Mucosa of stomach (tissue), 1 donor: Measurements from ENCODE around the gene HERPUD1.

Experiments
- H3K27me3 ChIP-seq: one replicate; pipeline ENCODE4 v1.7.0; 2013; ENCODE audit warnings: mild to moderate bottlenecking, low read length; ENCODE audit not compliant: control insufficient read depth, insufficient read depth
- H3K36me3 ChIP-seq: one replicate; pipeline ENCODE4 v1.7.0; 2013; ENCODE audit warnings: low read length; ENCODE audit not compliant: control insufficient read depth, insufficient read depth
- H3K4me1 ChIP-seq: one replicate; pipeline ENCODE4 v1.7.0; 2013; ENCODE audit warnings: mild to moderate bottlenecking, low read length; ENCODE audit not compliant: control insufficient read depth, insufficient read depth
- H3K4me3 ChIP-seq: one replicate; pipeline ENCODE4 v1.7.0; 2013; ENCODE audit warnings: low read length
- H3K9ac ChIP-seq: one replicate; pipeline ENCODE4 v1.7.0; 2013; ENCODE audit warnings: mild to moderate bottlenecking, low read length, moderate library complexity
- H3K9me3 ChIP-seq: one replicate; pipeline ENCODE4 v1.7.0; 2013; ENCODE audit warnings: mild to moderate bottlenecking, low read length, moderate library complexity; ENCODE audit not compliant: control insufficient read depth
- donor health status: Pancreatic carcinoma.

HERPUD1 gene

DNA sequence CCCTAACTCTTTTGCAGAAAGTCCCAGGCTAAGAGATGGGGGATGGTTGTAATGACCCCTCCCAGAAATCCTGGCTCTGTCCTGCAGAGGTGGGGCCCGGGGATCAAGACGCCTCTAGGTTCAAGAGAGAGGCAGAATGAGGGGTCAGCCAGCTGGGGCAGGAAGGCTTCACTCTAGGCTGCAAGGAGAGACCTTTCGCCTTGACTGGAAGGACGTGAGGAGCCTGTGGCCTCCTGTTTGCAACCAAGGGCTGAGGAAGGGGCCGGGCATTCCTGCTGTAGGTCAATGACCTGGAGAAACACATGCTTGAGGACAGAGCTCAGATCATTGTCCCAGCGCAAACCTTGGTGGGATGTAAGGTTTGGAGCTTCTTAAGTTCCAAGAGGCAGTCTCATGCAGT, 21.1 kb downstream of the HERPUD1 start:
- H3K4me1 ChIP-seq: no peaks in the 10 kb centered on the region

DNA sequence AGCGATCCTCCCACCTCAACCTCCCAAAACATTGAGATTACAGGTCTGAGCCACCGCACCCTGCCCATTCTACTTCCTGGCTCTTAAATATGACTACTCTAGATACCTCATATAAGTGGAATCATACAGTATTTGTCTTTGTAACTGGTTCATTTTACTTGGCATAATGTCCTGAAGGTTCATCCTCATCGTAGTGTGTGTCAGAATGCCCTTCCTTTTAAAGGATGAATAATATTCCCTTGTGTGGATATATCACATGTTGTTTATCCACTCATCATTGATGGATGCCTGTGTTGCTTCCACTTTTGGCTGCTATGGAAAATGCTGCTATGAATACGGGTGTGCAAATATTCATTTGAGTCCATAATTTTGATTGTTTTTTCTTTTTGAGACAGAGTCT, 24.1 kb downstream of the HERPUD1 start:
- Histone ChIP-seq H3K36me3 (no peaks in the 10 kb centered on the region), H3K4me3 (no peak overlapping the region), H3K4me1 (no peaks in the 10 kb centered on the region), H3K9me3 (no peaks in the 10 kb centered on the region), H3K27me3 (no peaks in the 10 kb centered on the region), H3K9ac (no peak overlapping the region)

More for the DNA sequence above, 21.1 kb downstream of the HERPUD1 start:
- Histone ChIP-seq H3K4me3 (no peak overlapping the region), H3K9me3 (no peaks in the 10 kb centered on the region), H3K9ac (no peak overlapping the region), H3K36me3 (no peaks in the 10 kb centered on the region), H3K27me3 (no peaks in the 10 kb centered on the region)

DNA sequence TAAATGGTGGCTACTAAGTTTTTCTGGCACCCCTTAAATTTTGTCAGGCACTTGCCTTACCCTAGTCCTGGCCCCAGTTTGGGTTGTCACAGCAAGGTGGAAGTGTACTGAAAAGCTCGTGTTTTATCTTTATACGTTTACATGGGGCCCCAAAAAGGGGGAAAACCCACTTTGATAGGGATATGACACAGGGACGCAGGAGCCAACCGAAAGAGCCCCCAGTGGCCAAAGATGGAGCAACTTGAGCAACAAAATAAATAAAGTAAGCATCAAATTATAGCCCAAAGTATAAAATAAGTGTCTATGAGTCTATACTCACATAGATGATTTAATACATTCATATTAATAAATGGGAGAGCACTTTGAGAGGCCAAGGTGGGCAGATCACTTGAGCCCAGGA, 24.8 kb downstream of the HERPUD1 start:
- H3K4me1 ChIP-seq: no peaks in the 10 kb centered on the region
- H3K9me3 ChIP-seq: no peaks in the 10 kb centered on the region
- no peak overlapping the region for H3K4me3 ChIP-seq
- H3K27me3 ChIP-seq: no peaks in the 10 kb centered on the region
- no peaks in the 10 kb centered on the region for H3K36me3 ChIP-seq
- no peak overlapping the region for H3K9ac ChIP-seq

DNA sequence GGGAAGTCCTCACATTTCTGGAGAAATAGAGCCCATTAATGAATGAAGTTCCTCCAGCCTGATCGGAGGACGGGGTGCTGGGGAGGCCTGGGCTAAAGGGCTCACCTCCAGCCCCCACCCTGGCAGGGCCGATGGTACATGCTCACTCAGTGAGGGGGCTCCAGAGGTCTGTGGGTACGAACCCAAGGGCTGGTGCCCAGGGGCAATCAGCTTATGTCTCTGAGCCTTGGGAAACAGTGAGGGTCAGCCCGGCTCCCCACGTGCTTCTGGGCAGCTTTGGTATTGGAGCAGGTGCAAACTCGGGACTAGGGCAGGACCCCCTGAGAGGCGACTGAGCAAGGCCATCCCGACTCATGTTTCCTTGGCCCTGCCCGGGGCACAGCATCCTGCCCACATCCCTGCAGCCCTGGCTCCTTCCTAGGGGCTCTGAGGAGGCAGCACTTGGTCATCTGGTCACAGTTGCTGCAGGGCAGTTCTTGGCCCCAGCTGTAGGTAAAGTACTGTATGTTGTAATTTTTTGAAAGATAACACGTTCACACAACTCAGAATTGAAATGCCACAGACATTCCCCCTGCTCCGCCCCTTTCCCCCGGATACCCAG, 28.8 kb downstream of the HERPUD1 start:
- H3K4me1 ChIP-seq: peaks cover 3% of the 10 kb centered on the region
- no peak overlapping the region for H3K4me3 ChIP-seq
- no peaks in the 10 kb centered on the region for H3K36me3 ChIP-seq
- H3K9ac ChIP-seq: no peak overlapping the region
- H3K27me3 ChIP-seq: no peaks in the 10 kb centered on the region
- no peaks in the 10 kb centered on the region for H3K9me3 ChIP-seq

DNA sequence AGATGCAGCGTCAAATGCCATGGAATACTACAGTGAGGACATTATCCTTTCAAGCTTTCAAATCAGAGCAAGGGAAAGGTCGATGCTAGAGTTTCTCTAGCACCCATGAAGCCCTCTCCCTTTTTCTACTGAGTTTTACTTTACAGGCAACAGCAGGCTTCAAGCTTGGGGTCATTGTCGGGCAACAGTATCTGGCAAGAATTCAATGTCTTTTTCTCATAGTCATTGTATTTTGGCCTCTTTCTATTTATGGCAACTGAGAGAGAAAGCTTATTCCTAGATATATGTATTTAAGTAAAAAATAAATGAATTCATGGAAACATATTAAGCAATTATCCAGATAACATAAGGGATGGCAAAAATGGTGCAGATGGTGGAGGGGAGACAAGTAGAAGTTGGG, 29.4 kb downstream of the HERPUD1 start:
- Histone ChIP-seq H3K4me1 (peaks cover 3% of the 10 kb centered on the region), H3K9me3 (no peaks in the 10 kb centered on the region), H3K27me3 (no peaks in the 10 kb centered on the region), H3K9ac (no peak overlapping the region), H3K36me3 (no peaks in the 10 kb centered on the region), H3K4me3 (no peak overlapping the region)

DNA sequence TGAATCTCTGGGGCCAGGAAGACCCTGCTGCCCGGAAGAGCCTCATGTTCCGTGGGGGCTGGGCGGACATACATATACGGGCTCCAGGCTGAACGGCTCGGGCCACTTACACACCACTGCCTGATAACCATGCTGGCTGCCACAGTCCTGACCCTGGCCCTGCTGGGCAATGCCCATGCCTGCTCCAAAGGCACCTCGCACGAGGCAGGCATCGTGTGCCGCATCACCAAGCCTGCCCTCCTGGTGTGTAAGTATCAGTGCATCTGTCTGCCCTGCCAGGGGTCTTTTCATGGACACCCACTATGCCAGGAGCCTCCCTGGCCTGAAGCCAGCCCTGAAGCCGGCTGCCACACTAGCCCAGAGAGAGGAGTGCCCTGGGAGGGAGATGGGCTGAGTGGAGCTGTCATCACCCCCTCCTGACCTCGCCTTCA, 29.9 kb downstream of the HERPUD1 start, which contains the start of gene CETP:
TSS of gene CETP (plus strand) at position 100 of the 431 bp plus-strand sequence. CDS start at position 130, 30 bp downstream.
- no peaks in the 10 kb centered on the region for H3K27me3 ChIP-seq
- H3K4me1 ChIP-seq: peaks cover 3% of the 10 kb centered on the region
- H3K36me3 ChIP-seq: no peaks in the 10 kb centered on the region
- no peak within 1 kb of the TSS for H3K9ac ChIP-seq
- no peak within 1 kb of the TSS for H3K4me3 ChIP-seq
- no peaks in the 10 kb centered on the region for H3K9me3 ChIP-seq

DNA sequence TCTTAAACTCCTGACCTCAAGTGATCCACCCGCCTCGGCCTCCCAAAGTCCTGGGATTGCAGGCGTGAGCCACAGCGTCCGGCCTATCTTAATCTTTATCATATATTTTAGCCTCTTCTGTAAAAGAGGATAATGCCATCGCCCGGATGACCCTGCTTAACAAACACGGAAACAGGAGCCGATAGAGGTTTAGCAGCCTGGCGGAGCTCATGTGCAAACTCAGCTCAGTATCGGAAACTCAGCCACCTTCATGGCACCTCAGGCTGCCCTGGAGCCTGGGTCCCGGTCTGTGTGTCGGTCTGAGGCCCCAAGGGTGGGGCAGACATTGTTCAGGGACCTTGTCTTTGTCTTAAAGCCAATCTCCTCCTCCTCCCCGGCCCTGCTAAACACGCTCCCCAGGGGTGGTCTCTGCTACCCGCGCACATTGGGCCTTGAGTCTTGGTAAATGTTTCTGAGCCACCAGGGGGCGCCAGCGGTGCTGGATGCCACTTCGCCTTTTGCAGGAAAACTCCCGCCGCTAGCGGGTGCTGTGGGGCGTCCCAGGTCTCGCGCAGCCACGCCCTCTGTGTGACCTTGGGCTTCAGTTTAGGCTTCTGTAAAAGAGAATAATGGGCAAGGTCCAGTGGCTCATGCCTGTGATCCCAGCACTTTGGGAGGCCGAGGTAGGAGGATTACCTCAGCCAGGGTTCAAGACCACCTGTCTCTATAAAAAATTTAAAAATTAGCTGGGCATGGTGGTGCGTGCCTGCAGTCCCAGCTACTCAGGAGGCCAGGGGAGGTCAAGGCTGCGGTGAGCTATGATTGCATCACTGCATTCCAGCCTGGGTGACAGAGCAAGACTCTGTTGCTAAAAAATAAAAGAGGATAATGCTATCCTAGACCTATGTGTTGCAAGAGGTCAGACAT, 32.6 kb downstream of the HERPUD1 start:
- H3K9me3 ChIP-seq: no peaks in the 10 kb centered on the region
- peak overlapping the region; percentile 10 for H3K9ac ChIP-seq
- no peak overlapping the region for H3K4me3 ChIP-seq
- H3K4me1 ChIP-seq: peaks cover 3% of the 10 kb centered on the region
- no peaks in the 10 kb centered on the region for H3K36me3 ChIP-seq
- no peaks in the 10 kb centered on the region for H3K27me3 ChIP-seq

DNA sequence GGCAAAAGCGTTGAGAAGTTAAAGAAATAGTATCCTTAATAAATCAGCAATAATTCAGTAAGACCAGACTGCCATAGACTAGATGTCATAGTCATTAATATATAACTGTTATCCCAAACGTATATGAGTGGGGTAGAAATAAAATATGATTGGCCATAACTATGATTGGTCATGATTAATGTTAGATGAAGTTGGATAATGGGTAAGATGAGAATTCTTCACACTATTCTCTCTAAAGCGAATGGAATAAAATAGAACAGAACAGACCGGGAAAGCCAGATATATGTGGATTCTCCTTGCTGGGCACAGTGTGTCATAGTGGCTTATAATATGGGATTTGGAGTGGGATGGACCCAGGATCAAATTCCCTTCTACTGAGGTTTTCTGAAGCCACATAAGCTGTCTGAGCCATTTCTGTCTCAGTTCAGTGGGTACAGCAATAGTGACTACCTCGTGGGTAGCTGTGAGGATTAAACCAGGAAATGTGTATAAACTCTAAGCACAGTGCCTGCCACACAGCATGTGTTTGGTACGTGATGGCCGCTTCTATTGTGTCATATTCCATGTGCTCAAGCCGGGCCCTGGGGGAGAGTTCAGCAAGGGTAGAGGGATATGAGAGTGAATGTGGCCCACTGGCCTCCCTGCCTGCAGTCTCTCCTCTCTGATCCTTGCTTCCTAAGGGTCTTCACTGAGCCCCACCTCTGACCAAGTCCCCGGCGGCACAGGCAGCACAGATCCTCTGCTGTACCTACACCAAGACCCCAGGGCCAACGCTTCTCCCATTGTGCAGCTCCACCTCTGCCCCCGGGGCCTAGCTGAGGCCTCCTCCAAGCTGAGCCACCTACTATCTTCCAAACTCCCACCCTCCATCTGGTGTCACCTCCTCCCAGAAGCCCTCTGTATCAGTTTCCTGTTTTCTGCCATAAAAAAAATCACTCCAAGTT, 33.5 kb downstream of the HERPUD1 start:
- Histone ChIP-seq H3K9ac (no peak overlapping the region), H3K4me3 (no peak overlapping the region), H3K9me3 (no peaks in the 10 kb centered on the region), H3K36me3 (no peaks in the 10 kb centered on the region), H3K4me1 (peaks cover 3% of the 10 kb centered on the region), H3K27me3 (no peaks in the 10 kb centered on the region)

DNA sequence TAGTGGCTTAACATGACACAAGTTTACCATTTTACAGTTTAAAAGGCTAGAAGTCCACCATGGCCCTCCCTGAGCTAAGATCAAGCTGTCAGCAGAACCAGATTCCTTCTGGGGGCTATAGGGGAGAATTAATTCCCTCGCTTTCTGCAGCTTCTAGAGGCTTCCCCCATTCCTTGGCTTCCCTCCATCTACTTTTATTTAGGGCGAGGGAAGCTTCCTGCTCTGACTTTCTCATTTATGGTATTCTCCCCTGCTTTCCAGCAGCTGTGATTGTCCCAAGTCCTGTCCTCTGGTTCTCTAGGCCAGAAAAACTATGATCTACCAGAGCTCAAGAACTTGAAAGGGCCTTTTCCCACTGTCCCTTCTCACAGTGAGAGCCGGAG, 34.1 kb downstream of the HERPUD1 start:
- no peaks in the 10 kb centered on the region for H3K36me3 ChIP-seq
- no peaks in the 10 kb centered on the region for H3K27me3 ChIP-seq
- peaks cover 3% of the 10 kb centered on the region for H3K4me1 ChIP-seq
- no peak overlapping the region for H3K9ac ChIP-seq
- H3K9me3 ChIP-seq: no peaks in the 10 kb centered on the region
- H3K4me3 ChIP-seq: no peak overlapping the region

DNA sequence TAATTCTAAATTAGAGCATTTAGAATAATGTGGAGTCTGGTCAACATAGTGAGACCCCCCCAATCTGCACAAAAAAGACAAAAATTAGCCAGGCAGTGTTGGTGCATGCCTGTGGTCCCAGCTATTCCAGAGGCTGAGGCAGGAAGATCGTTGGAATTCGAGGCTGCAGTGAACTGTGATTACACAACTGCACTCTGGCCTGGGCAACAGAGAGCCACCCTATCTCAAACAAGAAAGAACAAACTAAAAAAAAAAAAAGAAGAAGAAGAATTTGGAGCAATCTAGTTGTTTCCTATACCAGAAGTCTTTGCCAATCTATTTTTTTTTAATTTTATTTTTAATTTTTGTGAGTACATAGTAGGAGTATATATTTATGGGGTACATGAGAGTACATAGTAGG, 35.8 kb downstream of the HERPUD1 start:
- no peak overlapping the region for H3K9ac ChIP-seq
- H3K27me3 ChIP-seq: peaks cover 4% of the 10 kb centered on the region
- no peaks in the 10 kb centered on the region for H3K36me3 ChIP-seq
- peaks cover 3% of the 10 kb centered on the region for H3K4me1 ChIP-seq
- no peaks in the 10 kb centered on the region for H3K9me3 ChIP-seq
- H3K4me3 ChIP-seq: no peak overlapping the region

DNA sequence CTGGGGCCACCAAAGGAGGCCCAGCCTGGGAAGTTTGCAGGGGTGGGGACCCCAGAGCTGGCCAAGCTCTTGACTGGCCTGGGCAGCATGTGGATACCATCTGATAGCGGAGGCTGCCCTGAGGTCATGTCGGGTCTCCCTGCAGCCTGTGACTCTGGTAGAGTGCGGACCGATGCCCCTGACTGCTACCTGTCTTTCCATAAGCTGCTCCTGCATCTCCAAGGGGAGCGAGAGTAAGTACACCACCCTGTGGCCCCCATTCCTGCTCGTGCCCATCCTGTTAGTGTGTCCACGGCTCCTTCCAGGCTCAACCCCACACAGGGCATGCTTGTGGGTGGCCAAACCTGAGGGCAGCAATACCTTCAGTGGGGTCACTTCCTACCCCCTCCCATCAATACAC, 37.8 kb downstream of the HERPUD1 start:
- H3K27me3 ChIP-seq: peaks cover 6% of the 10 kb centered on the region
- no peaks in the 10 kb centered on the region for H3K36me3 ChIP-seq
- H3K4me3 ChIP-seq: no peak overlapping the region
- H3K9ac ChIP-seq: no peak overlapping the region
- H3K4me1 ChIP-seq: no peaks in the 10 kb centered on the region
- no peaks in the 10 kb centered on the region for H3K9me3 ChIP-seq
